HG03378 (cell line): ENCODE measurements around the gene TCF4.

Experiments
- ATAC-seq: cut with Tn5 transposase; IDR thresholded peaks from one replicate; pipeline ENCODE4 v1.9.1; 2021; ENCODE audit warnings: mild to moderate bottlenecking, moderate library complexity; ENCODE audit not compliant: unreplicated experiment

The TCF4 gene

GRCh38 chr18:55272510-55273243, 315.3 kb downstream of the TCF4 start:
- no peak for ATAC-seq

- no peak for ATAC-seq
Measured at GRCh38 chr18:55269622-55270021, 318.4 kb downstream of the TCF4 start.

GRCh38 chr18:55268628-55269275, 319.2 kb downstream of the TCF4 start:
- ATAC-seq = peak; percentile 43

GRCh38 chr18:55268151-55268601, 319.8 kb downstream of the TCF4 start:
- peak; percentile 83 for ATAC-seq

GRCh38 chr18:55266981-55267380, 321.0 kb downstream of the TCF4 start:
- no peak for ATAC-seq

GRCh38 chr18:55265984-55266383, 322.0 kb downstream of the TCF4 start:
- peak; percentile 47 for ATAC-seq

- no peak for ATAC-seq
Measured at GRCh38 chr18:55265130-55265675, 322.8 kb downstream of the TCF4 start.

- no peak for ATAC-seq
Measured at GRCh38 chr18:55264108-55264507, 323.9 kb downstream of the TCF4 start.

- no peak for ATAC-seq
Measured at GRCh38 chr18:55262021-55262560, 325.9 kb downstream of the TCF4 start.

- no peak for ATAC-seq
Measured at GRCh38 chr18:55261253-55261652, 326.7 kb downstream of the TCF4 start.

GRCh38 chr18:55258088-55258487, 329.9 kb downstream of the TCF4 start:
- no peak for ATAC-seq

- ATAC-seq = no peak
Measured at GRCh38 chr18:55256929-55257289, 331.1 kb downstream of the TCF4 start.

GRCh38 chr18:55256226-55256928, 331.6 kb downstream of the TCF4 start:
- ATAC-seq = no peak

GRCh38 chr18:55253814-55254213, 334.2 kb downstream of the TCF4 start:
- ATAC-seq = no peak

- ATAC-seq = peak; percentile 42
Measured at GRCh38 chr18:55252901-55253300, 335.1 kb downstream of the TCF4 start.

- ATAC-seq = no peak
Measured at GRCh38 chr18:55252053-55252675, 335.8 kb downstream of the TCF4 start.

GRCh38 chr18:55251254-55251971, 336.6 kb downstream of the TCF4 start:
- ATAC-seq = no peak

- ATAC-seq = peak; percentile 45
Measured at GRCh38 chr18:55250768-55251173, 337.2 kb downstream of the TCF4 start.

- peak; percentile 59 for ATAC-seq
Measured at GRCh38 chr18:55249550-55249949, 338.4 kb downstream of the TCF4 start.

- no peak for ATAC-seq
Measured at GRCh38 chr18:55248495-55248894, 339.5 kb downstream of the TCF4 start.
